ENCODE measurements around the gene SLCO3A1.

DNA sequence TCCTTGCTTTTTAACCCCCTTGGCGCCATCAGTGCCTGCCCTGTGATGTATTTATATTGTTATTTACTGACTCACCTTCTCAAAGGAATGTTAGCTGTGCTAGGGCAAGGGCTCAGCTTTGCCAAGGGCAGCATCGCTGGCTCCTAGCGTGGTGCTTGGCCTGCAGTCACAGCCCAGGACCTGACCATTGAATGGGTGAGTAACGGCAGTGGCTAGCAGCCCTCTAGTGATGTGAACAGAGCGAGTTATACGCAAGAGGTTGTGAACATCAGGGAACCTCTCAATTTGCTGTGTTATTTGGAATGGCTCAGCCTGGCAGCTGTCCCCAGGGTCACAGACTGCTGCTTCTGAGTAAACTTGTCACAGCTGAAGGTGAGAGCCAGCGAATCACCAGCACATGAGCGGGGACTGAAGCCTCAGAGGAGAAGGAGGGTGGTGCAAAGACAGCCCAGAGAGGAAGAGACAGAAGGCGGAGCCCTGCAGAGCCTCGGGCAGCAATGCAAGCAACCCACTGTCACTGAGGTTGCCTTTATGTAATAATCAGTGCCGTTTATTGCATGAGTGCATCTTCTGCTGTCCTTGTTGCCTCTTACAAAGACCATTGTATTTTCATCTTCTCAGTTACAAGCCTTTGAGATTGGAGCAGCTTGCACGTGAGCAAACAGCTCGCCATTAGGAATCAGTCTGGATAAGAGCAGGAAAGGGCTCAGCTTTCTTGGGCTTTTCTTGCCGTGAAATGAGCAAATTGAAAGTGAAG, 158.3 kb downstream of the SLCO3A1 start:
- TF ChIP-seq POLR2AphosphoS5 (IDR thresholded peaks at IDR 0.05) (no peak), POLR2A (IDR thresholded peaks at IDR 0.05) (no peak)
- TF ChIP-seq, protein P1, sequence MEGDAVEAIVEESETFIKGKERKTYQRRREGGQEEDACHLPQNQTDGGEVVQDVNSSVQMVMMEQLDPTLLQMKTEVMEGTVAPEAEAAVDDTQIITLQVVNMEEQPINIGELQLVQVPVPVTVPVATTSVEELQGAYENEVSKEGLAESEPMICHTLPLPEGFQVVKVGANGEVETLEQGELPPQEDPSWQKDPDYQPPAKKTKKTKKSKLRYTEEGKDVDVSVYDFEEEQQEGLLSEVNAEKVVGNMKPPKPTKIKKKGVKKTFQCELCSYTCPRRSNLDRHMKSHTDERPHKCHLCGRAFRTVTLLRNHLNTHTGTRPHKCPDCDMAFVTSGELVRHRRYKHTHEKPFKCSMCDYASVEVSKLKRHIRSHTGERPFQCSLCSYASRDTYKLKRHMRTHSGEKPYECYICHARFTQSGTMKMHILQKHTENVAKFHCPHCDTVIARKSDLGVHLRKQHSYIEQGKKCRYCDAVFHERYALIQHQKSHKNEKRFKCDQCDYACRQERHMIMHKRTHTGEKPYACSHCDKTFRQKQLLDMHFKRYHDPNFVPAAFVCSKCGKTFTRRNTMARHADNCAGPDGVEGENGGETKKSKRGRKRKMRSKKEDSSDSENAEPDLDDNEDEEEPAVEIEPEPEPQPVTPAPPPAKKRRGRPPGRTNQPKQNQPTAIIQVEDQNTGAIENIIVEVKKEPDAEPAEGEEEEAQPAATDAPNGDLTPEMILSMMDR (IDR thresholded peaks at IDR 0.05) = no peak
